ENCODE data around the gene STKLD1. TPM values are rescaled to one million over a fixed set of nuclear protein-coding genes. Genes with fewer than 3 reads are reported as not detected.

Gene STKLD1
- total RNA-seq, 1 experiment from 2014 or later, result 3.4 TPM

- H3K4me3 Mint-ChIP-seq (ENCODE audit: unreplicated experiment), result peak overlapping the region; percentile 90
- Histone ChIP-seq H3K9me3 (no peaks in the 10 kb centered on the region), H3K36me3 (ENCODE audit: control insufficient read depth, insufficient read depth, low read length) (peaks cover 13% of the 10 kb centered on the region), H3K4me3 (ENCODE audit: low read depth, low read length) (peak overlapping the region; percentile 85), H3K27me3 (replicated peaks; ENCODE audit: control insufficient read depth, insufficient read depth, low read length) (no peaks in the 10 kb centered on the region), H3K4me1 (peaks cover 10% of the 10 kb centered on the region)
- peaks cover 60% of the 10 kb centered on the region for H3K36me3 Mint-ChIP-seq (ENCODE audit: insufficient read depth, unreplicated experiment)
- intact Hi-C loops (cut with micrococcal nuclease; ENCODE audit: unreplicated experiment), result no loop called here
- TF ChIP-seq CTCF (IDR thresholded peaks at IDR 0.05; ENCODE audit: insufficient read depth in 1 of 2, low read depth in 1 of 2, low read length in 1 of 2, severe bottlenecking in 1 of 2, unreplicated experiment in 1 of 2), result no peak
- H3K27me3 Mint-ChIP-seq (ENCODE audit: insufficient read depth, unreplicated experiment), result no peaks in the 10 kb centered on the region
- CTCF ChIA-PET, result no interaction called here
- H3K9me3 Mint-ChIP-seq (ENCODE audit: unreplicated experiment), result no peaks in the 10 kb centered on the region
- H3K4me1 Mint-ChIP-seq (ENCODE audit: low read depth, unreplicated experiment), result peaks cover 13% of the 10 kb centered on the region
- TSS peak; percentile 5 for BruUV-seq (replicated peaks)
- peak overlapping the region; percentile 63 for H3K27ac Mint-ChIP-seq (ENCODE audit: unreplicated experiment)
- DNase-seq, result no peak
- POLR2A ChIA-PET, result no interaction called here
Measured at GRCh38 chr9:133346021-133346785, 30.0 kb upstream of the STKLD1 start.

- H3K27me3 ChIP-seq (replicated peaks; ENCODE audit: control insufficient read depth, insufficient read depth, low read length), result no peaks in the 10 kb centered on the region
- peaks cover 13% of the 10 kb centered on the region for H3K4me1 Mint-ChIP-seq (ENCODE audit: low read depth, unreplicated experiment)
- H3K9me3 ChIP-seq, result no peaks in the 10 kb centered on the region
- H3K4me3 ChIP-seq (ENCODE audit: low read depth, low read length), result peak overlapping the region; percentile 85
- H3K36me3 Mint-ChIP-seq (ENCODE audit: insufficient read depth, unreplicated experiment), result peaks cover 72% of the 10 kb centered on the region
- POLR2A ChIA-PET, result interaction anchor here (0.6 to 1.7 kb wide), 9 partner anchors 9 to 317 kb away, joined by 3 to 19 read pairs (median 5); partner anchors contain the start of genes CACFD1, GTF3C5, SURF1 and SURF2
- H3K36me3 ChIP-seq (ENCODE audit: control insufficient read depth, insufficient read depth, low read length), result peaks cover 17% of the 10 kb centered on the region
- intact Hi-C loops (cut with micrococcal nuclease; ENCODE audit: unreplicated experiment), result no loop called here
- peak overlapping the region; percentile 98 for H3K27ac Mint-ChIP-seq (ENCODE audit: unreplicated experiment)
- H3K4me3 Mint-ChIP-seq (ENCODE audit: unreplicated experiment), result peak overlapping the region; percentile 90
- H3K4me1 ChIP-seq, result peaks cover 10% of the 10 kb centered on the region
- no peaks in the 10 kb centered on the region for H3K27me3 Mint-ChIP-seq (ENCODE audit: insufficient read depth, unreplicated experiment)
- no peak for TF ChIP-seq CTCF (IDR thresholded peaks at IDR 0.05; ENCODE audit: insufficient read depth in 1 of 2, low read depth in 1 of 2, low read length in 1 of 2, severe bottlenecking in 1 of 2, unreplicated experiment in 1 of 2)
- peak in 1 of 2 experiments; percentile 60 for DNase-seq
- CTCF ChIA-PET, result interaction anchor here (0.7 to 1.1 kb wide), 5 partner anchors 9 to 162 kb away, joined by 3 to 9 read pairs (median 7); partner anchors contain the start of genes CACFD1, SURF1 and SURF2
- BruUV-seq (replicated peaks), result no TSS peak
- no peaks in the 10 kb centered on the region for H3K9me3 Mint-ChIP-seq (ENCODE audit: unreplicated experiment)
Measured at GRCh38 chr9:133347515-133347984, 28.6 kb upstream of the STKLD1 start.

GRCh38 chr9:133347985-133348717, 28.0 kb upstream of the STKLD1 start, which contains the start of the genes MED22 and RPL7A:
Gene MED22, minus strand, starts transcription at chr9:133348131. Its CDS starts 1,469 bp downstream, at chr9:133346662.
Gene RPL7A, plus strand, starts transcription at chr9:133348218. Its CDS starts 26 bp downstream, at chr9:133348244.
- peaks cover 77% of the 10 kb centered on the region for H3K36me3 Mint-ChIP-seq (ENCODE audit: insufficient read depth, unreplicated experiment)
- no peaks in the 10 kb centered on the region for H3K9me3 ChIP-seq
- H3K36me3 ChIP-seq (ENCODE audit: control insufficient read depth, insufficient read depth, low read length), result peaks cover 20% of the 10 kb centered on the region
- no peaks in the 10 kb centered on the region for H3K9me3 Mint-ChIP-seq (ENCODE audit: unreplicated experiment)
- H3K27me3 Mint-ChIP-seq (ENCODE audit: insufficient read depth, unreplicated experiment), result no peaks in the 10 kb centered on the region
- CTCF ChIA-PET, result interaction anchor here (0.6 to 1.1 kb wide), 7 partner anchors 8 to 677 kb away, joined by 3 to 9 read pairs (median 5); partner anchors contain the start of genes CACFD1, SLC2A6, SURF1 and SURF2
- peak; percentile 92 to 97 for DNase-seq
- peak within 1 kb of the TSS; percentile 85 for H3K4me3 ChIP-seq (ENCODE audit: low read depth, low read length)
- intact Hi-C loops (cut with micrococcal nuclease; ENCODE audit: unreplicated experiment), result no loop called here
- peak within 1 kb of the TSS; percentile 90 for H3K4me3 Mint-ChIP-seq (ENCODE audit: unreplicated experiment)
- H3K27me3 ChIP-seq (replicated peaks; ENCODE audit: control insufficient read depth, insufficient read depth, low read length), result no peaks in the 10 kb centered on the region
- H3K27ac Mint-ChIP-seq (ENCODE audit: unreplicated experiment), result peak within 1 kb of the TSS; percentile 98
- no TSS peak for BruUV-seq (replicated peaks)
- TF ChIP-seq CTCF (IDR thresholded peaks at IDR 0.05; ENCODE audit: insufficient read depth in 1 of 2, low read depth in 1 of 2, low read length in 1 of 2, severe bottlenecking in 1 of 2, unreplicated experiment in 1 of 2), result no peak
- POLR2A ChIA-PET, result interaction anchor here (0.6 to 1.7 kb wide), 9 partner anchors 8 to 318 kb away, joined by 3 to 19 read pairs (median 5); partner anchors contain the start of genes CACFD1, GTF3C5, SURF1 and SURF2
- peaks cover 10% of the 10 kb centered on the region for H3K4me1 ChIP-seq
- peaks cover 13% of the 10 kb centered on the region for H3K4me1 Mint-ChIP-seq (ENCODE audit: low read depth, unreplicated experiment)
